Measurements from ENCODE around the gene MSS51.
"Not testable (repeated sequence)": the region's sequence is repeated elsewhere in the genome, so short reads cannot be mapped to it uniquely, and the experiment has no call there.

MSS51 gene

GRCh38 chr10:73404690-73405089 is 28.7 kb downstream of the MSS51 start:
- no peak for TF ChIP-seq CTCF (IDR thresholded peaks at IDR 0.05; ENCODE audit: insufficient read depth, low read length, missing control alignments)
- DNase-seq (ENCODE audit: low read depth, low spot score) = no peak
- CTCF ChIA-PET = interaction anchor here (0.6 kb wide), 1 partner anchor 1171 kb away, joined by 3 read pairs; no protein-coding TSS in a partner anchor
- POLR2A ChIA-PET = no interaction called here
- no peak overlapping the region for H3K4me3 ChIP-seq (ENCODE audit: low read depth, low read length)

- no peak for DNase-seq (ENCODE audit: low read depth, low spot score)
- POLR2A ChIA-PET = no interaction called here
- no peak overlapping the region for H3K4me3 ChIP-seq (ENCODE audit: low read depth, low read length)
- no peak for TF ChIP-seq CTCF (IDR thresholded peaks at IDR 0.05; ENCODE audit: insufficient read depth, low read length, missing control alignments)
- CTCF ChIA-PET = interaction anchor here (0.8 kb wide), 2 partner anchors 10 kb away, joined by 3 to 4 read pairs; no protein-coding TSS in a partner anchor
Observed at GRCh38 chr10:73401636-73402035, 31.7 kb downstream of the MSS51 start.

GRCh38 chr10:73399063-73399462 is 34.3 kb downstream of the MSS51 start:
- POLR2A ChIA-PET = no interaction called here
- no peak overlapping the region for H3K4me3 ChIP-seq (ENCODE audit: low read depth, low read length)
- no peak for DNase-seq (ENCODE audit: low read depth, low spot score)
- no peak for TF ChIP-seq CTCF (IDR thresholded peaks at IDR 0.05; ENCODE audit: insufficient read depth, low read length, missing control alignments)
- CTCF ChIA-PET = no interaction called here

- POLR2A ChIA-PET = no interaction called here
- no peak for TF ChIP-seq CTCF (IDR thresholded peaks at IDR 0.05; ENCODE audit: insufficient read depth, low read length, missing control alignments)
Observed at GRCh38 chr10:73398024-73398423, 35.3 kb downstream of the MSS51 start.

GRCh38 chr10:73394325-73394724 is 39.0 kb downstream of the MSS51 start:
- DNase-seq (ENCODE audit: low read depth, low spot score); H3K4me3 ChIP-seq (ENCODE audit: low read depth, low read length); POLR2A ChIA-PET; CTCF ChIA-PET: not testable (repeated sequence)

More at GRCh38 chr10:73398024-73398423, 35.3 kb downstream of the MSS51 start:
- no peak for DNase-seq (ENCODE audit: low read depth, low spot score)
- no peak overlapping the region for H3K4me3 ChIP-seq (ENCODE audit: low read depth, low read length)
- CTCF ChIA-PET = interaction anchor here (0.9 kb wide), 1 partner anchor 14 kb away, joined by 5 read pairs; no protein-coding TSS in a partner anchor

GRCh38 chr10:73388228-73388627 is 45.1 kb downstream of the MSS51 start:
- no peak overlapping the region for H3K4me3 ChIP-seq (ENCODE audit: low read depth, low read length)
- POLR2A ChIA-PET = no interaction called here
- no peak for DNase-seq (ENCODE audit: low read depth, low spot score)
- CTCF ChIA-PET = no interaction called here
- TF ChIP-seq CTCF (IDR thresholded peaks at IDR 0.05; ENCODE audit: insufficient read depth, low read length, missing control alignments) = no peak

- H3K4me3 ChIP-seq (ENCODE audit: low read depth, low read length) = no peak overlapping the region
- POLR2A ChIA-PET = no interaction called here
- CTCF ChIA-PET = no interaction called here
- DNase-seq (ENCODE audit: low read depth, low spot score) = no peak
- TF ChIP-seq CTCF (IDR thresholded peaks at IDR 0.05; ENCODE audit: insufficient read depth, low read length, missing control alignments) = no peak
Observed at GRCh38 chr10:73386583-73386982, 46.8 kb downstream of the MSS51 start.

Measured in AG04449 (cell line).